CD14-positive monocyte (primary cell): ENCODE data around the gene PDE11A. TPM values are rescaled to one million over a fixed set of nuclear protein-coding genes. Genes with fewer than 3 reads are reported as not detected.

Experiments used
- DNase-seq, 3 donors: peaks; one replicate each; pipeline ENCODE4 v3.0.0-alpha.2; 2011 to 2022
- H2AFZ ChIP-seq: 2 replicates; pipeline ENCODE4 v1.6.0; 2012; ENCODE audit warnings: mild to moderate bottlenecking, low read depth, low read length, inconsistent platforms; ENCODE audit not compliant: insufficient read depth, poor library complexity, severe bottlenecking
- H3K27ac ChIP-seq, 2 donors: 1 replicate in 1 of 2; 2 replicates in 1 of 2; pipeline ENCODE4 v1.5.1; 2012 to 2013; ENCODE audit warnings: low read length in 2 of 2, control low read depth in 1 of 2, inconsistent platforms in 1 of 2, low read depth in 1 of 2, mild to moderate bottlenecking in 1 of 2
- H3K27me3 ChIP-seq, 2 donors: one replicate each; pipeline versions ENCODE4 v1.6.0 to v1.6.1; 2011 to 2013; ENCODE audit warnings: low read length in 2 of 2; ENCODE audit not compliant: control insufficient read depth in 2 of 2, insufficient read depth in 2 of 2
- H3K36me3 ChIP-seq, 2 donors: replicated peaks in 1 of 2; 1 replicate in 1 of 2; 2 replicates in 1 of 2; pipeline versions ENCODE4 v1.5.1 to v1.6.1; 2012 to 2013; ENCODE audit warnings: low read length in 2 of 2, control low read depth in 1 of 2, inconsistent platforms in 1 of 2, mild to moderate bottlenecking in 1 of 2; ENCODE audit not compliant: insufficient read depth in 2 of 2, control insufficient read depth in 1 of 2
- H3K4me1 ChIP-seq, 2 donors: 1 replicate in 1 of 2; 2 replicates in 1 of 2; pipeline versions ENCODE4 v1.5.1 to v1.6.1; 2012 to 2013; ENCODE audit warnings: low read length in 2 of 2, control low read depth in 1 of 2, inconsistent platforms in 1 of 2, mild to moderate bottlenecking in 1 of 2, moderate library complexity in 1 of 2; ENCODE audit not compliant: insufficient read depth in 2 of 2, control insufficient read depth in 1 of 2
- H3K4me2 ChIP-seq: replicated peaks from 2 replicates; pipeline ENCODE3; 2012; ENCODE audit warnings: low read length, moderate library complexity, mild to moderate bottlenecking; ENCODE audit not compliant: poor library complexity, severe bottlenecking; ENCODE audit errors: extremely low read depth
- H3K4me3 ChIP-seq, 3 experiments: fragments of 200-600 bp in 1 of 3; sonication (generic) in 1 of 3; replicated peaks in 1 of 3; 1 replicate in 2 of 3; 2 replicates in 1 of 3; pipeline ENCODE4 v1.5.1; 2011 to 2013; ENCODE audit warnings: low read length in 3 of 3, mild to moderate bottlenecking in 3 of 3, control low read depth in 2 of 3, low read depth in 2 of 3, inconsistent platforms in 1 of 3, moderate library complexity in 1 of 3
- H3K79me2 ChIP-seq: 2 replicates; pipeline ENCODE4 v1.6.0; 2012; ENCODE audit warnings: mild to moderate bottlenecking, control low read depth, inconsistent platforms, low read length, moderate library complexity; ENCODE audit not compliant: insufficient read depth
- H3K9ac ChIP-seq: 2 replicates; pipeline ENCODE4 v1.6.0; 2017; ENCODE audit warnings: low read length, mild to moderate bottlenecking; ENCODE audit not compliant: insufficient read depth, poor library complexity, severe bottlenecking
- H3K9me3 ChIP-seq, 2 donors: replicated peaks in 1 of 2; 1 replicate in 1 of 2; 2 replicates in 1 of 2; pipeline versions ENCODE4 v1.5.1 to v1.6.1; 2012 to 2013; ENCODE audit warnings: low read length in 2 of 2, control low read depth in 1 of 2; ENCODE audit not compliant: control insufficient read depth in 1 of 2, insufficient read depth in 1 of 2
- H4K20me1 ChIP-seq: 2 replicates; pipeline ENCODE4 v1.6.0; 2012; ENCODE audit warnings: mild to moderate bottlenecking, low read length, control low read depth, moderate library complexity; ENCODE audit not compliant: insufficient read depth
- H3K27ac Mint-ChIP-seq, 7 donors: one replicate each; pipeline ENCODE4 v1.8.0; 2020; ENCODE audit warnings: mild to moderate bottlenecking in 7 of 7, mixed read lengths in 7 of 7, moderate library complexity in 6 of 7, inconsistent platforms in 2 of 7
- H3K27me3 Mint-ChIP-seq, 3 donors: one replicate each; pipeline ENCODE4 v1.8.0; 2021 to 2022; ENCODE audit warnings: low read depth in 3 of 3, mild to moderate bottlenecking in 3 of 3, mixed read lengths in 3 of 3, moderate library complexity in 3 of 3, inconsistent platforms in 1 of 3
- H3K36me3 Mint-ChIP-seq, 2 donors: one replicate each; pipeline ENCODE4 v1.8.0; 2020; ENCODE audit warnings: mixed read lengths in 2 of 2, inconsistent platforms in 1 of 2, mild to moderate bottlenecking in 1 of 2
- H3K4me1 Mint-ChIP-seq: one replicate; pipeline ENCODE4 v1.8.0; 2020; ENCODE audit warnings: mild to moderate bottlenecking, mixed read lengths
- H3K4me3 Mint-ChIP-seq, 2 donors: one replicate each; pipeline ENCODE4 v1.8.0; 2020; ENCODE audit warnings: mild to moderate bottlenecking in 2 of 2, mixed read lengths in 2 of 2, moderate library complexity in 1 of 2
- H3K9me3 Mint-ChIP-seq, 7 donors: one replicate each; pipeline ENCODE4 v1.8.0; 2020 to 2022; ENCODE audit warnings: mixed read lengths in 7 of 7, mild to moderate bottlenecking in 6 of 7, moderate library complexity in 6 of 7, inconsistent platforms in 2 of 7
- WGBS: methylation state at CpG from one replicate; pipeline ENCODE4 v1.1.5; 2013; ENCODE audit warnings: missing lambda C conversion rate; ENCODE audit not compliant: insufficient coverage; 5-methylcytosine and 5-hydroxymethylcytosine counted together
- intact Hi-C, 2 donors: fragments of 100-400 bp; cut with micrococcal nuclease; formaldehyde crosslinking; loops; one replicate each; pipeline versions ENCODE4 v1.15.0 to v1.15.1; 2023
- polyA plus RNA-seq, 3 donors: library from polyadenylated mRNA; depleted of rRNA in 1 of 3; unstranded in 2 of 3; stranded (reverse) in 1 of 3; fragments of 300-500 nt in 2 of 3; fragments of >200 nt in 1 of 3; fragmentation: Illumina TruSeq in 2 of 3; gene quantifications; 1 replicate in 2 of 3; 2 replicates in 1 of 3; pipeline ENCODE4 v1.2.3, GENCODE V29; 2012 to 2021
- TF ChIP-seq, protein P1 (sequence below): fragments of 200-600 bp; IDR thresholded peaks from one replicate; pipeline ENCODE4 v1.8.0; 2022; ENCODE audit warnings: antibody characterized with exemption, mild to moderate bottlenecking

The PDE11A gene
- polyA plus RNA-seq, 3 donors = not detected

GRCh38 chr2:178088774-178089270 is 16.2 kb upstream of the PDE11A start:
- H3K36me3 Mint-ChIP-seq = no peaks in the 10 kb centered on the region
- no peak overlapping the region for H3K4me3 ChIP-seq
- TF ChIP-seq, protein P1, sequence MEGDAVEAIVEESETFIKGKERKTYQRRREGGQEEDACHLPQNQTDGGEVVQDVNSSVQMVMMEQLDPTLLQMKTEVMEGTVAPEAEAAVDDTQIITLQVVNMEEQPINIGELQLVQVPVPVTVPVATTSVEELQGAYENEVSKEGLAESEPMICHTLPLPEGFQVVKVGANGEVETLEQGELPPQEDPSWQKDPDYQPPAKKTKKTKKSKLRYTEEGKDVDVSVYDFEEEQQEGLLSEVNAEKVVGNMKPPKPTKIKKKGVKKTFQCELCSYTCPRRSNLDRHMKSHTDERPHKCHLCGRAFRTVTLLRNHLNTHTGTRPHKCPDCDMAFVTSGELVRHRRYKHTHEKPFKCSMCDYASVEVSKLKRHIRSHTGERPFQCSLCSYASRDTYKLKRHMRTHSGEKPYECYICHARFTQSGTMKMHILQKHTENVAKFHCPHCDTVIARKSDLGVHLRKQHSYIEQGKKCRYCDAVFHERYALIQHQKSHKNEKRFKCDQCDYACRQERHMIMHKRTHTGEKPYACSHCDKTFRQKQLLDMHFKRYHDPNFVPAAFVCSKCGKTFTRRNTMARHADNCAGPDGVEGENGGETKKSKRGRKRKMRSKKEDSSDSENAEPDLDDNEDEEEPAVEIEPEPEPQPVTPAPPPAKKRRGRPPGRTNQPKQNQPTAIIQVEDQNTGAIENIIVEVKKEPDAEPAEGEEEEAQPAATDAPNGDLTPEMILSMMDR = no peak
- H3K4me1 Mint-ChIP-seq = no peaks in the 10 kb centered on the region
- intact Hi-C loops = no loop called here
- peaks cover 0 to 4% (median 0%) of the 10 kb centered on the region in 7 donors for H3K9me3 Mint-ChIP-seq
- H3K27me3 Mint-ChIP-seq = peaks cover 0 to 4% (median 2%) of the 10 kb centered on the region in 3 donors
- no peaks in the 10 kb centered on the region for H3K4me1 ChIP-seq
- no peak overlapping the region for H3K27ac Mint-ChIP-seq
- no peak overlapping the region for H3K4me3 Mint-ChIP-seq
- no peak overlapping the region for H3K9ac ChIP-seq
- 83% methylated on average over 3 of the region's 6 CpGs for WGBS
- no peak overlapping the region for H2AFZ ChIP-seq
- no peaks in the 10 kb centered on the region for H4K20me1 ChIP-seq
- H3K9me3 ChIP-seq = no peaks in the 10 kb centered on the region
- no peak overlapping the region for H3K4me2 ChIP-seq
- no peak for DNase-seq
- no peak overlapping the region for H3K27ac ChIP-seq
- H3K79me2 ChIP-seq = no peaks in the 10 kb centered on the region
- no peaks in the 10 kb centered on the region for H3K36me3 ChIP-seq
- no peaks in the 10 kb centered on the region for H3K27me3 ChIP-seq

DNA sequence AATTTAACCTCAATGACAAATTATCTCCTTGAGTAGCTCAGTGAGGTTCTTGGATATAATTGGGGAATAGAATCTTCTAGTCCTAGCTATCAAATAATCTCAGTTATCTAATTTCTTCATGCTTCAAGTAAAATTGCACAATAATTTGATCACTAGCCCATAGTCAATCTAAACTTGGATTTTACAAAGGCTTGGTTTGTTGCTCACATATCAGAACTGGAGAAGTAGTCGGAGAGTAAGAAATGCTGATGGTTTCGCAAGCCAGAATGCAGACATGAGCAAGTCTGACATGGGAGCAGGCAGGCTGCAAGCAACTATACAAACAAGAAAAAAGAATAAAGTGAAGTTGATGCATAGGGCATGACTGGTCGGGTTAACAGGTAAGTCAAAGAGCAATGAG is 11.7 kb upstream of the PDE11A start:
- H3K4me1 Mint-ChIP-seq = no peaks in the 10 kb centered on the region
- H3K79me2 ChIP-seq = no peaks in the 10 kb centered on the region
- peaks cover 0 to 2% (median 2%) of the 10 kb centered on the region in 3 donors for H3K27me3 Mint-ChIP-seq
- no peak overlapping the region for H3K27ac Mint-ChIP-seq
- TF ChIP-seq, protein P1 = no peak
- no peak overlapping the region for H3K4me3 Mint-ChIP-seq
- no peak for DNase-seq
- H3K4me2 ChIP-seq = no peak overlapping the region
- no peaks in the 10 kb centered on the region for H4K20me1 ChIP-seq
- no peaks in the 10 kb centered on the region for H3K36me3 Mint-ChIP-seq
- intact Hi-C loops = no loop called here
- no peak overlapping the region for H2AFZ ChIP-seq
- H3K4me1 ChIP-seq = no peaks in the 10 kb centered on the region
- no peaks in the 10 kb centered on the region for H3K36me3 ChIP-seq
- no peaks in the 10 kb centered on the region for H3K9me3 ChIP-seq
- no peaks in the 10 kb centered on the region for H3K27me3 ChIP-seq
- no peak overlapping the region for H3K9ac ChIP-seq
- 80% methylated on average over 3 of the region's 3 CpGs for WGBS
- no peak overlapping the region for H3K4me3 ChIP-seq
- no peak overlapping the region for H3K27ac ChIP-seq
- peaks cover 0 to 4% (median 0%) of the 10 kb centered on the region in 7 donors for H3K9me3 Mint-ChIP-seq
